HG02938 (cell line): ENCODE data around the gene CUTA.

Source experiments
- ATAC-seq: cut with Tn5 transposase; IDR thresholded peaks from one replicate; pipeline ENCODE4 v1.9.1; 2021; ENCODE audit warnings: mild to moderate bottlenecking, moderate library complexity; ENCODE audit not compliant: unreplicated experiment

CUTA gene

GRCh38 chr6:33439956-33440648 lies 22.2 kb upstream of the CUTA start:
- no peak for ATAC-seq

- ATAC-seq = no peak
Observed at GRCh38 chr6:33438978-33439594, 21.2 kb upstream of the CUTA start.

DNA sequence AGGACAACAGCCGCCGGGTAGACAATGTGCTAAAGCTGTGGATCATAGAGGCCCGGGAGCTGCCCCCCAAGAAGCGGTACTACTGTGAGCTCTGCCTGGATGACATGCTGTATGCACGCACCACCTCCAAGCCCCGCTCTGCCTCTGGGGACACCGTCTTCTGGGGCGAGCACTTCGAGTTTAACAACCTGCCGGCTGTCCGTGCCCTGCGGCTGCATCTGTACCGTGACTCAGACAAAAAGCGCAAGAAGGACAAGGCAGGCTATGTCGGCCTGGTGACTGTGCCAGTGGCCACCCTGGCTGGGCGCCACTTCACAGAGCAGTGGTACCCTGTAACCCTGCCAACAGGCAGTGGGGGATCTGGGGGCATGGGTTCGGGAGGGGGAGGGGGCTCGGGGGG lies 19.8 kb upstream of the CUTA start:
- no peak for ATAC-seq

GRCh38 chr6:33434961-33435360 lies 17.1 kb upstream of the CUTA start:
- no peak for ATAC-seq

DNA sequence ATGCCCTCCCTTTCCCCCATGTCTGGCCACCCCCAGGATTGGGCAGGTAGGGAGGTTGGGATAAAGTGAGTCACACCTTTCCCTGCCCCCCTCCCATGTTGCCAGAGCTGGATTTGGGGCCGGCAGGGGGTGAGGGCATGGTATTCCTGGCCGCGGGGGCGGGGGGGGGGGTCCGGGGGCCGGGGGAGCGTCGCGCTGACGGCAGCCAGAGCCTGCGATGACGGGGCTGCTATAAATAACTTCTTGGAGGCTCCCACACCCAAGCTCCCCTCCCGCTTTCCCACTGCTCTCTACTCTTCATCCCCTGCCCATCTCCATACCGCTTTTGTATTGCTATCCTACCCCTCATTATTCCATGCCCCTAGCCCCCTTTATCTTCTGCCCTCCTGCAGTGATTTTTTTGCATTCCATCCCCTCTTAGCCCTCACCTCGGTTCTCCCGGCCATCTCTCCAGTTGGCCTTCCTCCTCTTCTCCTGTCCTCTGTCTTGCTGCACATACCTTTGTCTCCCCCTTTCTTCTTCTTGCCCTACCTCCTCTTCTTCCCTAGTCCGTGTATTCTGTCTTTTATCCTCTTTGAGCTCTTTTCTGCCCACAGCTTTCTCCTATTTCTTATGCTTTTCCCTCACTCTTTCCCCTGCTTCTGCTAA lies 15.8 kb upstream of the CUTA start:
- ATAC-seq = no peak

- ATAC-seq = no peak
Observed at GRCh38 chr6:33433001-33433543, 15.2 kb upstream of the CUTA start.

- ATAC-seq = no peak
Observed at GRCh38 chr6:33432546-33432945, 14.6 kb upstream of the CUTA start.

- ATAC-seq = no peak
Observed at GRCh38 chr6:33431880-33432541, 14.1 kb upstream of the CUTA start.

GRCh38 chr6:33430991-33431879 lies 13.3 kb upstream of the CUTA start:
- no peak for ATAC-seq

- ATAC-seq = no peak
Observed at GRCh38 chr6:33430334-33430733, 12.4 kb upstream of the CUTA start.

DNA sequence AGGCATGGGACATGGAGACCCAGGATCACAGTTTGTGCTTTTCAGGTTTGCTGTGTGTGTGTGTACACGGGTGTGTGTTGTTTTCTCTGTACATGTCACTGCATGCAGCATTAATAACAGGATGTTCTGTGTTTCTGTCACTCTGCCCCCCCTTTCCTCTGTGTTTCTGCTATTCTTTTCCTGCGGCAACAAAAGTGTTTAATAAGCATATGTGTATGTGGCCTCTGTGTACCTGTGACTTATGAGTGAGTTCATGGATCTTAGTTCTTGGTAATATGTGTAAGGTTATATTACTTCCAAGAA lies 11.8 kb upstream of the CUTA start:
- no peak for ATAC-seq

DNA sequence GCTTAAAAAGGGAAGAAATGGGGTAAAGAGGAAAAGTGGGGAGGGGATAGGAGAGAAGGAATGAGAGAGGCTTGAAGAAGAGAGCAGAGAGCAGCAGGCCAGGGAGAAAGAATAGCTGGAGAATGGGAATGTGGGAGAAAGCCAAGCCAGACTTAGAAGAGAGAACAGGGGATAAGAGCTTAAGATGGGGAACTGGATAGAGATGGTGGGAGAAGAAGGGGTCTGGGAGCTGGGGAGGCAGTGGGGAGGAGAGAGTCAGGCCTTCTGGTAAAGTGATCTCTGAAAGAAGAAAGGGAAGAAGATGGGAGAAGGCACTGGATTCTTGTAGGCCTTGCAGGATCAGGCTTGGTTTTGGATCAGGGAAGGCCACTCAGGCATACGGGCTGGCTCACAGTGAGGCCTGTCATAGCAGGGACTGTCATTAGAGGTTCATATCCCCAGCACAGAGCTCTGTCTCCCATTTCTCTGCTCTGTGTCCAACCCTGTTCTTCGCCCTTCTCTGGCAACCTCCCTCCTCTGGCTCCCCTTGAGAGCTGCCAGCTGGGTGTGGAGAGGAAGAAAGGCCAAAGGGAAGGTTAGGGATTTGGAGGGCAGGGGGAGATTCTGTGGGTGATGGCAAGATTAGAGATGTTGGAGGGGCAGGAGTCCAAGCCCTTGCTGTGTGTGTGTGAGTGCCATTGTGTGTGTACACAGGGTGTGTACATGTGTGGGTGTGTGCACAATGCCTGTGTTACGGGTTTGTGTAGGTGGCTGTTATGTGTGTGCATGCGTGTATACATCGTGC lies 11.3 kb upstream of the CUTA start:
- ATAC-seq = no peak

DNA sequence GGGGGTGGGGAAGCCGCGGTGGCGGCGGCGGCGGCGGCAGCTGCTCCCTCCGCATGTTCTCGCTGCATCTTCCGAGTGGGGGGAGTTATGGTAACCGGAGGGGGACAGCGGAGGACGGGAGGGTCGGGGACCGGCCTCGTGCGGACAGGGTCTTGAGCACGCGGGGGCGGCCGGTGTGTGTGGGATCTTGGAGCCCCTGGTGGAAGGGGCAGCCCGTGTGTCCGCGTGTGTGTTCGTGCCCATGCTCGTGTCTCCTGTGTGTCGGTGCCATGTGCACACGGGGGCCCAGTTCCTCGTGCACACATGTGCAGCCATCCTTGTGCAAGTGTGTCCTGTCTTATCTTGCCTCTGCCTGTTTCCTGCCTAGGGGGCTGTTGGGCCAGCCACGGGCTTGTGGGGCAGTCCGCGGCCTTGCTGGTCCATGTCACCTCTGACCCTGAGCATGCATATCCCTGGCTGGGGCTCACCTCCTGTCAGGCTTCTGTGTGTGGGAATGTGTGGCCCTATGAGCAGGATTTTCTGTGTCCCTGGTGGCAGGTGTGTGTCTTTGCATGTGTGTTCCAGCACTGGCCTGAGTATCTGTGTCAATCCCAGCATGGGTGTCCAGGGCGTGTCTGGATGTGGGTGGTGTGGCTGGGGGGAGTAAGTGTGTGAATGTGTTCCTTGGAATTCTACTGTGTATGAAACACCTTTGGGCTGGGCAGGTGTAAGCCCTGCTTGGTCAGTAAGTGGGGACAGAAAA lies 10.5 kb upstream of the CUTA start:
- no peak for ATAC-seq

GRCh38 chr6:33427585-33428223 lies 9.8 kb upstream of the CUTA start:
- ATAC-seq = no peak

DNA sequence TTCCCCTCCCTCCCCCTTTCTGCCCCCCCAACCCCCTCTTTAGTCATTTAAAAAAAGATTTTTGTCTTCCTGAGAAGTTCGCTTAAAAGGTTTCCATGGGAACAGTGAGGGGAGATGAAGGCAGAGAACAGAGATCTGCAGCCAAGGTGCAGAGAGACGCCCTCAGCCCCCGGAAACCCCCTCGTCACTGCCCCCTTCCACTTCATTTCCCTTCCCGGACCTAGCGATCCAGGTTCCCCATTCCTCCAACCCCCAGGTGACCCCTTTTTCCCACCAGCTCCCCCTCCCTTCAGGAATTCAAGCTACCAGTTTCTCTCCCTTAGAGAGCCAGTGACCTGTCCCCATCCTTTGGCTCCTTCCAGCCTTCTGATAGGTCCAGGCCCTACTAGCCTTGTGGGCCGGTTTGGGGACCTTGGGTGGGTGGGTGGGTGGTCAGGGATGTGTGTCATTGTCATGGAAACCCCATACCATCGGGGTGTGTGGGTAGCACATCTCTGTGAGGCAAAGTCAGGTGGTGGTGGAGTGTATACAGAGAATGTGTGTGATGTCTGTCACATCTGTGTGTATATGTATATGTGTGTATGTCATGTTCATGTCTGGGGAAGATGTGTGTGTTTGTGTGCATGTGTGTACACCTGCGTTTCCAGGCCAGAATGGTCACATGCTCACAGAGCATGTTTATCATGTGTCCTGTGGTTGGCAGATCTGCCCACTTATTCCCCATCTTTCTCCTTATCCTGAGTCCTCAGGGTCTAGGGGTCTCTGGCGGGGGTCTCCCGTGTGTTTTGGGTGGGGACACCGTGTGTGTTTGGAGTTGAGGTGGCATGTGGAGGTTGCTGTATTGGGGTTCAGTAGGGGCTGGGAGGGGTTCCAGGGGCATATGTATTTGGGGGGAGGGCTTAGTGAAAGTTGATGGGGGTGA lies 8.9 kb upstream of the CUTA start:
- no peak for ATAC-seq

DNA sequence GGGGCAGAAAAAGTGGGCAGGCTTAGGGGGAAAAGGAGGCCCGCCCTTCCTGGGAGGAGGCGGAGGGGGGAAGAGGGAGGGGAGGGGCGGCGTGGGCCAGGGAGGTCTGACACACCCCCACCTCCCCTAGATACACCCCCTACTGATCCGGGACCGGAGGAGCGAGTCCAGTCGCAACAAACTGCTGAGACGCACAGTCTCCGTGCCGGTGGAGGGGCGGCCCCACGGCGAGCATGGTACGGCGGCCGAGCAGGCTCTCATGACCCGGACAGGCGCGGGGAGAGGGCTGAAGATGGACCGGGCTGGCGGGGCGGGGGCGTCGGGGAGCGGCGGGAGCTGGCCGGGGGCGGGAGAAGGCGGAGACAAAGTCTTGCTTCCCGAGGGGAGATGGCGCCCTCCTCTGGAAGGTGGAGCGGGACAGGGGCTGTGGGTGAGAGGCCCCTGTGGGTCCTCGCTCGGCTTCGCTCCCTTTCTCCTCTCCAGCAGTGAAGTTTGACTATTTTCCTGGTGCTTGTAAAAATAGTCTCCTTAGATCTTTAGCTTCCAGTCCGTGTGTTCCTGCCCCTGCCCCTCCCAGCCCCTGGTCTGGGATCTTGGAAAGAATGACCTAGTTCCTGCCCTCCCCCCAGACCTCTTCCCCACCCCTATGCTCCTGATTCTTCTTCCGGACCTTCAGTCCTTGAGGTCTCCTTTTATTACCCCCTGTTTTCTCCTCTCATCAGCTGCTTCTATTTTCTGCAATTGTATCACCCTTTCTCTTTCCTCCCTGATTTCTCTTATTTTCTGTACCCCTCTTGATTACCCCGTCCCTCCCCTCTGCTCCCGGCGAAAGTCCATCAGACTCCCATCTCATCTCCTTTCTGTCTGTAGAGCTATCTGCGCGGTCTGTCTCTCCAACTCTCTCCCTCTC lies 8.0 kb upstream of the CUTA start:
- no peak for ATAC-seq
